ENCODE data around the gene EPHA4.

DNA sequence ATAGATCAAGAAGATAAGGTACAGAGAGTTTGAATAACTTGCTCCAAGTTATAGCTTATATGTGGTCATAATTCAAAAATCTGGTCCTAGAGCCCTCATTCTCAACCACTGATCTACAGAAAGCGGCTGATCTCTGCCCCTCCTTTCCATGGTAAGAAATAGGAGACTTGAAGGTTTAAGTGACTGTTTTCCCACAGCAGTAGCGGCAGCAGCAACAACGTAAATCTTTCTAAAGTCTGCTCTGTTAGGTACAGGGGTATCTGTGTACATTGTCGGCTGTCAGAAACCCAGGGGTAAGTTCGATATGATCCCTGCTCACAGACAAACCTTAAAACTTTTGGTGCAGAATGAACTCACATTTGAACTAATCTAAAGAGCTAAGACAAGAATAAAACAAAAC lies 105.4 kb downstream of the EPHA4 start:
- TF ChIP-seq, protein P1, sequence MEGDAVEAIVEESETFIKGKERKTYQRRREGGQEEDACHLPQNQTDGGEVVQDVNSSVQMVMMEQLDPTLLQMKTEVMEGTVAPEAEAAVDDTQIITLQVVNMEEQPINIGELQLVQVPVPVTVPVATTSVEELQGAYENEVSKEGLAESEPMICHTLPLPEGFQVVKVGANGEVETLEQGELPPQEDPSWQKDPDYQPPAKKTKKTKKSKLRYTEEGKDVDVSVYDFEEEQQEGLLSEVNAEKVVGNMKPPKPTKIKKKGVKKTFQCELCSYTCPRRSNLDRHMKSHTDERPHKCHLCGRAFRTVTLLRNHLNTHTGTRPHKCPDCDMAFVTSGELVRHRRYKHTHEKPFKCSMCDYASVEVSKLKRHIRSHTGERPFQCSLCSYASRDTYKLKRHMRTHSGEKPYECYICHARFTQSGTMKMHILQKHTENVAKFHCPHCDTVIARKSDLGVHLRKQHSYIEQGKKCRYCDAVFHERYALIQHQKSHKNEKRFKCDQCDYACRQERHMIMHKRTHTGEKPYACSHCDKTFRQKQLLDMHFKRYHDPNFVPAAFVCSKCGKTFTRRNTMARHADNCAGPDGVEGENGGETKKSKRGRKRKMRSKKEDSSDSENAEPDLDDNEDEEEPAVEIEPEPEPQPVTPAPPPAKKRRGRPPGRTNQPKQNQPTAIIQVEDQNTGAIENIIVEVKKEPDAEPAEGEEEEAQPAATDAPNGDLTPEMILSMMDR (IDR thresholded peaks at IDR 0.05; ENCODE audit: borderline replicate concordance, extremely low read depth, low read length, poor library complexity, severe bottlenecking) = no peak
- no peak for TF ChIP-seq EZH2 (IDR thresholded peaks at IDR 0.05; ENCODE audit: borderline replicate concordance, low read depth, low read length, severe bottlenecking)
